Gastrocnemius medialis (tissue), 4 donors: Measurements from ENCODE around the gene RCAN2. TPM values are rescaled to one million over a fixed set of nuclear protein-coding genes. Genes with fewer than 3 reads are reported as not detected.
"Not testable (repeated sequence)": the region's sequence is repeated elsewhere in the genome, so short reads cannot be mapped to it uniquely, and the experiment has no call there.

Experiments used
- ATAC-seq, 2 donors: fragments of 150-250 bp; one replicate each; pipeline ENCODE4 v1.9.1; 2016
- DNase-seq, 2 donors: peaks; one replicate each; pipeline ENCODE4 v3.0.0-alpha.2; 2019
- H3K27ac ChIP-seq, 4 donors: fragments of 200-600 bp; sonication (generic); 1 replicate in 1 of 4; 2 replicates in 3 of 4; pipeline ENCODE4 v1.5.1; 2016 to 2018; ENCODE audit warnings: mild to moderate bottlenecking in 2 of 4, moderate library complexity in 1 of 4
- H3K27me3 ChIP-seq, 3 donors: fragments of 200-600 bp; sonication (generic) in 2 of 3; 1 replicate in 1 of 3; 2 replicates in 2 of 3; pipeline versions ENCODE4 v1.5.1 to v1.6.0; 2016 to 2019; ENCODE audit warnings: mild to moderate bottlenecking in 1 of 3, moderate library complexity in 1 of 3
- H3K36me3 ChIP-seq, 2 donors: fragments of 200-600 bp; sonication (generic) in 1 of 2; one replicate each; pipeline ENCODE4 v1.5.1; 2017 to 2018
- H3K4me1 ChIP-seq, 2 donors: fragments of 200-600 bp; sonication (generic) in 1 of 2; one replicate each; pipeline ENCODE4 v1.5.1; 2016 to 2017; ENCODE audit warnings: mild to moderate bottlenecking in 2 of 2
- H3K4me3 ChIP-seq, 4 donors: fragments of 200-600 bp; sonication (generic) in 3 of 4; 1 replicate in 1 of 4; 2 replicates in 3 of 4; pipeline ENCODE4 v1.5.1; 2016 to 2019; ENCODE audit warnings: mild to moderate bottlenecking in 2 of 4
- H3K9me3 ChIP-seq, 3 donors: fragments of 200-600 bp; sonication (generic) in 2 of 3; 1 replicate in 1 of 3; 2 replicates in 2 of 3; pipeline ENCODE4 v1.5.1; 2016 to 2019
- CTCF ChIP-seq, 5 experiments: fragments of 450-650 bp in 3 of 5; fragments of 200-600 bp in 2 of 5; sonication (generic) in 2 of 5; IDR thresholded peaks in 4 of 5; conservative IDR thresholded peaks in 1 of 5; 1 replicate in 4 of 5; 2 replicates in 1 of 5; pipeline ENCODE4 v1.5.1; 2016 to 2019; ENCODE audit warnings: antibody characterized with exemption in 5 of 5, mild to moderate bottlenecking in 3 of 5, moderate library complexity in 3 of 5
- POLR2A ChIP-seq, 2 donors: fragments of 450-650 bp; IDR thresholded peaks; one replicate each; pipeline ENCODE4 v1.6.1; 2017; ENCODE audit warnings: antibody characterized with exemption in 2 of 2, mild to moderate bottlenecking in 2 of 2, moderate library complexity in 2 of 2
- in situ Hi-C, 4 donors: fragments of 200-750 bp; cut with MboI; loops; one replicate each; pipeline versions ENCODE4 v1.15.0 to v1.8.0; 2017; ENCODE audit warnings: low sequenced_read_pairs in 4 of 4
- intact Hi-C: fragments of 100-400 bp; cut with DNase I; formaldehyde crosslinking; loops from one replicate; pipeline ENCODE4 v1.15.1; 2023; ENCODE audit warnings: low total_unique reads
- total RNA-seq, 4 donors: library from RNA; depleted of rRNA; stranded (reverse); fragments of >200 nt; gene quantifications; one replicate each; pipeline versions ENCODE4 v1.1.0 to v1.2.3, GENCODE V29; 2016

Gene RCAN2
- total RNA-seq, 4 donors from 2014 or later: 26.2 to 88.8 (median 43.2) TPM

GRCh38 chr6:46334442-46334841 is 156.8 kb downstream of the RCAN2 start:
- DNase-seq: no peak
- in situ Hi-C loops (no loop called here), intact Hi-C loops (no loop called here)
- no peaks in the 10 kb centered on the region for H3K9me3 ChIP-seq
- no peak for ATAC-seq
- no peak overlapping the region for H3K4me3 ChIP-seq
- H3K27ac ChIP-seq: no peak overlapping the region
- no peaks in the 10 kb centered on the region for H3K27me3 ChIP-seq
- H3K4me1 ChIP-seq: peaks cover 0 to 3% of the 10 kb centered on the region in 2 donors
- TF ChIP-seq CTCF (IDR thresholded peaks at IDR 0.05 in 4 of 5, conservative IDR thresholded peaks at IDR 0.05 in 1 of 5) (no peak), POLR2A (IDR thresholded peaks at IDR 0.05) (no peak)
- no peaks in the 10 kb centered on the region for H3K36me3 ChIP-seq

- in situ Hi-C loops: no loop called here
- ATAC-seq: no peak
- Histone ChIP-seq H3K9me3 (no peaks in the 10 kb centered on the region), H3K27ac (no peak overlapping the region), H3K4me1 (peaks cover 0 to 6% of the 10 kb centered on the region in 2 donors), H3K36me3 (no peaks in the 10 kb centered on the region), H3K4me3 (no peak overlapping the region), H3K27me3 (no peaks in the 10 kb centered on the region)
- intact Hi-C loops: no loop called here
- no peak for TF ChIP-seq CTCF (IDR thresholded peaks at IDR 0.05 in 4 of 5, conservative IDR thresholded peaks at IDR 0.05 in 1 of 5)
- no peak for TF ChIP-seq POLR2A (IDR thresholded peaks at IDR 0.05)
- no peak for DNase-seq
Measured at GRCh38 chr6:46333481-46333880, 157.8 kb downstream of the RCAN2 start.

GRCh38 chr6:46332448-46332847 is 158.8 kb downstream of the RCAN2 start:
- H3K36me3 ChIP-seq, H3K4me3 ChIP-seq, ATAC-seq, DNase-seq, H3K27me3 ChIP-seq, in situ Hi-C loops, H3K27ac ChIP-seq, intact Hi-C loops, H3K9me3 ChIP-seq: not testable (repeated sequence)
- H3K4me1 ChIP-seq: peaks cover 0 to 11% of the 10 kb centered on the region in 2 donors

- intact Hi-C loops (no loop called here), in situ Hi-C loops (no loop called here)
Measured at GRCh38 chr6:46331461-46331860, 159.8 kb downstream of the RCAN2 start.

GRCh38 chr6:46329568-46329967 is 161.7 kb downstream of the RCAN2 start:
- no peak for ATAC-seq
- Histone ChIP-seq H3K36me3 (no peaks in the 10 kb centered on the region), H3K4me1 (peaks cover 20 to 31% of the 10 kb centered on the region in 2 donors), H3K9me3 (no peaks in the 10 kb centered on the region), H3K27me3 (no peaks in the 10 kb centered on the region), H3K4me3 (no peak overlapping the region), H3K27ac (no peak overlapping the region)
- no peak for DNase-seq
- no peak for TF ChIP-seq POLR2A (IDR thresholded peaks at IDR 0.05)
- TF ChIP-seq CTCF (IDR thresholded peaks at IDR 0.05 in 4 of 5, conservative IDR thresholded peaks at IDR 0.05 in 1 of 5): no peak
- in situ Hi-C loops: no loop called here
- intact Hi-C loops: no loop called here

More at GRCh38 chr6:46331461-46331860, 159.8 kb downstream of the RCAN2 start:
- no peak overlapping the region for H3K27ac ChIP-seq
- no peaks in the 10 kb centered on the region for H3K36me3 ChIP-seq
- H3K4me1 ChIP-seq: peaks cover 6 to 12% of the 10 kb centered on the region in 2 donors
- no peak overlapping the region for H3K4me3 ChIP-seq
- no peaks in the 10 kb centered on the region for H3K9me3 ChIP-seq
- DNase-seq: no peak
- no peaks in the 10 kb centered on the region for H3K27me3 ChIP-seq
- TF ChIP-seq POLR2A (IDR thresholded peaks at IDR 0.05): no peak
- TF ChIP-seq CTCF (IDR thresholded peaks at IDR 0.05 in 4 of 5, conservative IDR thresholded peaks at IDR 0.05 in 1 of 5): no peak
- ATAC-seq: no peak
